GM23338 (cell line): ENCODE measurements around the gene RNF186. TPM values are rescaled to one million over a fixed set of nuclear protein-coding genes. Genes with fewer than 3 reads are reported as not detected.

ENCODE experiments used
- ATAC-seq: fragments of 200-7000 bp; cut with Tn5 transposase; 3 replicates; pipeline ENCODE4 v1.9.1; 2020
- DNase-seq: peaks from one replicate; pipeline ENCODE4 v3.0.0-alpha.2; 2015; ENCODE audit warnings: low spot score
- H2AFZ ChIP-seq: fragments of 200-600 bp; sonication (generic); 2 replicates; pipeline ENCODE4 v1.8.0; 2016; ENCODE audit warnings: antibody characterized with exemption, mild to moderate bottlenecking, moderate library complexity
- H3F3A ChIP-seq: fragments of 200-600 bp; sonication (generic); replicated peaks from 2 replicates; pipeline ENCODE4 v1.8.0; 2017; ENCODE audit warnings: antibody characterized with exemption, mixed run types, low read depth
- H3K27ac ChIP-seq: fragments of 200-600 bp; sonication (generic); 2 replicates; pipeline ENCODE4 v1.6.1; 2016; ENCODE audit warnings: low read depth
- H3K27me3 ChIP-seq: fragments of 200-600 bp; sonication (generic); 2 replicates; pipeline ENCODE4 v1.8.0; 2016; ENCODE audit warnings: mild to moderate bottlenecking, mixed run types, moderate library complexity; ENCODE audit not compliant: insufficient read depth
- H3K36me3 ChIP-seq: fragments of 200-600 bp; sonication (generic); 2 replicates; pipeline ENCODE4 v1.8.0; 2016; ENCODE audit warnings: mild to moderate bottlenecking; ENCODE audit not compliant: insufficient read depth
- H3K4me1 ChIP-seq: fragments of 200-600 bp; sonication (generic); 2 replicates; pipeline ENCODE4 v1.8.0; 2016; ENCODE audit warnings: mild to moderate bottlenecking, moderate library complexity; ENCODE audit not compliant: insufficient read depth
- H3K4me2 ChIP-seq: fragments of 200-600 bp; sonication (generic); 2 replicates; pipeline ENCODE4 v1.7.1; 2017; ENCODE audit warnings: mixed run types
- H3K4me3 ChIP-seq: fragments of 200-600 bp; sonication (generic); 2 replicates; pipeline ENCODE4 v1.6.1; 2016; ENCODE audit warnings: mixed run types
- H3K79me2 ChIP-seq: fragments of 200-600 bp; sonication (generic); replicated peaks from 2 replicates; pipeline ENCODE4 v1.8.0; 2017; ENCODE audit warnings: mild to moderate bottlenecking; ENCODE audit not compliant: insufficient read depth
- H3K9me2 ChIP-seq: fragments of 200-600 bp; sonication (generic); 2 replicates; pipeline ENCODE4 v1.8.0; 2017; ENCODE audit not compliant: insufficient read depth
- H4K20me1 ChIP-seq: fragments of 200-600 bp; sonication (generic); replicated peaks from 2 replicates; pipeline ENCODE4 v1.8.0; 2017; ENCODE audit warnings: mild to moderate bottlenecking; ENCODE audit not compliant: insufficient read depth
- H3K27ac Mint-ChIP-seq: 2 replicates; pipeline ENCODE4 v1.8.0; 2020; ENCODE audit warnings: inconsistent platforms, mild to moderate bottlenecking, moderate library complexity, mixed read lengths
- H3K27me3 Mint-ChIP-seq: 3 replicates; pipeline ENCODE4 v1.8.0; 2022; ENCODE audit warnings: low read depth, mild to moderate bottlenecking, moderate library complexity, mixed read lengths, inconsistent platforms; ENCODE audit not compliant: insufficient read depth, poor library complexity
- H3K36me3 Mint-ChIP-seq: 3 replicates; pipeline ENCODE4 v1.8.0; 2021; ENCODE audit warnings: low read depth, mild to moderate bottlenecking, inconsistent platforms, moderate library complexity, mixed read lengths
- H3K4me1 Mint-ChIP-seq: 3 replicates; pipeline ENCODE4 v1.8.0; 2020; ENCODE audit warnings: mild to moderate bottlenecking, inconsistent platforms, mixed read lengths
- H3K4me3 Mint-ChIP-seq: 3 replicates; pipeline ENCODE4 v1.8.0; 2021; ENCODE audit warnings: moderate library complexity, mild to moderate bottlenecking, inconsistent platforms, mixed read lengths
- H3K9me3 Mint-ChIP-seq: 3 replicates; pipeline ENCODE4 v1.8.0; 2020; ENCODE audit warnings: moderate library complexity, mild to moderate bottlenecking, inconsistent platforms, mixed read lengths
- CREB1 ChIP-seq: fragments of 250-450 bp; sonication (Bioruptor Pico); IDR thresholded peaks from 2 replicates; pipeline ENCODE4 v1.5.0; 2020; ENCODE audit warnings: low read depth, mild to moderate bottlenecking, moderate library complexity
- EZH2 ChIP-seq: fragments of 200-600 bp; sonication (generic); IDR thresholded peaks from one replicate; pipeline ENCODE4 v1.8.0; 2017; ENCODE audit warnings: antibody characterized with exemption, mild to moderate bottlenecking, low read depth; ENCODE audit not compliant: unreplicated experiment
- EZH2phosphoT487 ChIP-seq: fragments of 200-600 bp; sonication (generic); IDR thresholded peaks from one replicate; pipeline ENCODE4 v1.8.1; 2018; ENCODE audit warnings: antibody characterized with exemption; ENCODE audit not compliant: unreplicated experiment
- JUNB ChIP-seq: IDR thresholded peaks from one replicate; pipeline ENCODE4 v1.6.1; 2016; ENCODE audit warnings: antibody characterized with exemption; ENCODE audit not compliant: unreplicated experiment
- NANOG ChIP-seq: IDR thresholded peaks from 2 replicates; pipeline ENCODE4 v1.6.1; 2016; ENCODE audit warnings: antibody characterized with exemption, borderline replicate concordance
- POLR2AphosphoS5 ChIP-seq: IDR thresholded peaks from 2 replicates; pipeline ENCODE4 v1.6.1; 2016; ENCODE audit warnings: antibody characterized with exemption, low read depth
- STAT1 ChIP-seq: IDR thresholded peaks from one replicate; pipeline ENCODE4 v1.6.1; 2016; ENCODE audit warnings: antibody characterized with exemption; ENCODE audit not compliant: unreplicated experiment
- ZNF114 ChIP-seq: fragments of 250-450 bp; sonication (Bioruptor Pico); IDR thresholded peaks from 2 replicates; pipeline ENCODE4 v1.5.0; 2020; ENCODE audit warnings: mild to moderate bottlenecking, moderate library complexity
- polyA plus RNA-seq: library from polyadenylated mRNA; unstranded; fragments of >200 nt; fragmentation: Nextera tagmentation; extraction: Ambion mirVana; gene quantifications from 2 replicates; pipeline ENCODE4 v1.2.1, GENCODE V29; 2016
- total RNA-seq: library from RNA; depleted of rRNA; stranded (reverse); fragments of >200 nt; shearing (Covaris generic); gene quantifications from 2 replicates; pipeline ENCODE4 v1.2.3, GENCODE V29; 2014
- TF ChIP-seq, protein P1 (sequence below), 2 experiments: fragments of 200-600 bp in 1 of 2; sonication (generic) in 1 of 2; conservative IDR thresholded peaks; 2 replicates each; pipeline versions ENCODE4 v1.5.1 to v1.6.1; 2016 to 2017; ENCODE audit warnings: antibody characterized with exemption in 2 of 2, low read depth in 2 of 2, mild to moderate bottlenecking in 2 of 2, moderate library complexity in 1 of 2
- TF ChIP-seq, protein P2 (sequence below): IDR thresholded peaks from 2 replicates; pipeline ENCODE4 v1.6.1; 2016; ENCODE audit warnings: antibody characterized with exemption

The RNF186 gene
- total and polyA plus RNA-seq, 2 experiments from 2014 or later, result not detected

DNA sequence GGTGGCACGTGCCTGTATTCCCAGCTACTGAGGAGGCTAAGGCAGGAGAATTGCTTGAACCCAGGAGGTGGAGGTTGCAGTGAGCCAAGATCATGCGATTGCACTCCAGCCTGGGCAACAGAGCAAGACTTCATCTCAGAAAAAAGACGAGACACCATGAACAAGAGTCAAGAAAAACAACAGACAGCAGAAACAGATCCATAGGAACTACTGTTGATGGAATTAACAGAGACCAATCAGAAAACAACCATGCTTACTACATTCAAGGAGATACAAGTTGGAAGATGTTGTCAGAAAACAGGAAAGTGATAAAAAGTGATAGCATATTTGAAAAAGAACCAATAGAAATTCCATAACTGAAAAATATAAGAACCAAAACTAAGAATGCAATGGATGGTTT, 47.9 kb upstream of the RNF186 start:
- H3K27ac Mint-ChIP-seq, result no peak overlapping the region
- H3K27ac ChIP-seq, result no peak overlapping the region

DNA sequence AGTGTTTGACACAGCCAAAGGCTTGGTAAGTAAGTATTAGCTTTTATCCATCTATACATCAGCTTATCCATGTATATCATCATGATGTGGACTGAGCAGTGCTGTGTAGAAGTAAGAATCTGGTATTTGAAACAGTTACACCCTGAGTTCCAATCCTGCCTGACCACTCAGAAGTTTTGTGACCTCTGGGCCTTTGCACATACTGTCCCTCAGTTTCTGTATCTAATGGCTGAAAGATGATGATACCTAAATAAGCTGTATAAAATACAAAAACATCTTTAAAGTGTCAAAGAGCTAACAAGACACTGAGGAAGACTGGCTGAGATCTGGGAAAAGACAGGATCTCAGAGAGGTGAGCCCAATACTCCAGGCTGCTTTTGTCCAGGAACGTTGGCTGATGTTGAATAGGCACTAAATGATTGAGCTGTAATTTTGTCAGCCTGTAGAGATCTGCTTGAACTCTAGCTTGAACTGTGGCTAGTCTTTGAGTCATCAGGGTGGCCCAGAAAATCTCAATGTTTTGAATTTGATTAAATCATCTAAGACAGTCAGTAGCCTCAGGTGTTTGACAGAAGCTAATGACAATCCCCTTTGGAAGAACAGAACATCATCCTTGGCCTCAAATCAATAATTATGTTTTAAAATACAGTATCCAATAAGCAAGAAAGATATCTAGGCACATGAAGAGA, 46.9 kb upstream of the RNF186 start:
- Mint-ChIP-seq H3K4me1 (no peaks in the 10 kb centered on the region), H3K36me3 (peaks cover 5% of the 10 kb centered on the region; the same call in 1 of the 3 replicates), H3K4me3 (no peak overlapping the region), H3K27ac (no peak overlapping the region), H3K27me3 (peaks cover 12% of the 10 kb centered on the region), H3K9me3 (peaks cover 13% of the 10 kb centered on the region; the same call in 2 of the 3 replicates)
- Histone ChIP-seq H3K4me1 (no peaks in the 10 kb centered on the region), H4K20me1 (no peaks in the 10 kb centered on the region), H3K4me2 (no peak overlapping the region), H3K27ac (no peak overlapping the region), H3K79me2 (no peaks in the 10 kb centered on the region), H3F3A (no peaks in the 10 kb centered on the region), H3K4me3 (no peak overlapping the region), H2AFZ (no peak overlapping the region), H3K9me2 (no peaks in the 10 kb centered on the region), H3K36me3 (no peaks in the 10 kb centered on the region), H3K27me3 (no peaks in the 10 kb centered on the region)
- no peak for ATAC-seq
- no peak for DNase-seq
- TF ChIP-seq, protein P1, sequence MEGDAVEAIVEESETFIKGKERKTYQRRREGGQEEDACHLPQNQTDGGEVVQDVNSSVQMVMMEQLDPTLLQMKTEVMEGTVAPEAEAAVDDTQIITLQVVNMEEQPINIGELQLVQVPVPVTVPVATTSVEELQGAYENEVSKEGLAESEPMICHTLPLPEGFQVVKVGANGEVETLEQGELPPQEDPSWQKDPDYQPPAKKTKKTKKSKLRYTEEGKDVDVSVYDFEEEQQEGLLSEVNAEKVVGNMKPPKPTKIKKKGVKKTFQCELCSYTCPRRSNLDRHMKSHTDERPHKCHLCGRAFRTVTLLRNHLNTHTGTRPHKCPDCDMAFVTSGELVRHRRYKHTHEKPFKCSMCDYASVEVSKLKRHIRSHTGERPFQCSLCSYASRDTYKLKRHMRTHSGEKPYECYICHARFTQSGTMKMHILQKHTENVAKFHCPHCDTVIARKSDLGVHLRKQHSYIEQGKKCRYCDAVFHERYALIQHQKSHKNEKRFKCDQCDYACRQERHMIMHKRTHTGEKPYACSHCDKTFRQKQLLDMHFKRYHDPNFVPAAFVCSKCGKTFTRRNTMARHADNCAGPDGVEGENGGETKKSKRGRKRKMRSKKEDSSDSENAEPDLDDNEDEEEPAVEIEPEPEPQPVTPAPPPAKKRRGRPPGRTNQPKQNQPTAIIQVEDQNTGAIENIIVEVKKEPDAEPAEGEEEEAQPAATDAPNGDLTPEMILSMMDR (conservative IDR thresholded peaks at IDR 0.05; ENCODE audit: low read depth in 2 of 2), result no peak
- TF ChIP-seq ZNF114 (CRISPR knock-in tag) (no peak), NANOG (no peak), EZH2phosphoT487 (no peak), JUNB (no peak), STAT1 (no peak), CREB1 (no peak), EZH2 (no peak)
- TF ChIP-seq, protein P2, sequence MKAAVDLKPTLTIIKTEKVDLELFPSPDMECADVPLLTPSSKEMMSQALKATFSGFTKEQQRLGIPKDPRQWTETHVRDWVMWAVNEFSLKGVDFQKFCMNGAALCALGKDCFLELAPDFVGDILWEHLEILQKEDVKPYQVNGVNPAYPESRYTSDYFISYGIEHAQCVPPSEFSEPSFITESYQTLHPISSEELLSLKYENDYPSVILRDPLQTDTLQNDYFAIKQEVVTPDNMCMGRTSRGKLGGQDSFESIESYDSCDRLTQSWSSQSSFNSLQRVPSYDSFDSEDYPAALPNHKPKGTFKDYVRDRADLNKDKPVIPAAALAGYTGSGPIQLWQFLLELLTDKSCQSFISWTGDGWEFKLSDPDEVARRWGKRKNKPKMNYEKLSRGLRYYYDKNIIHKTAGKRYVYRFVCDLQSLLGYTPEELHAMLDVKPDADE, result no peak

More for the DNA sequence above, 47.9 kb upstream of the RNF186 start:
- TF ChIP-seq POLR2AphosphoS5 (no peak), STAT1 (no peak), NANOG (no peak)
- TF ChIP-seq, protein P1 (conservative IDR thresholded peaks at IDR 0.05; ENCODE audit: low read depth in 2 of 2), result no peak
- H3K27me3 ChIP-seq, result no peaks in the 10 kb centered on the region
- H3K4me3 Mint-ChIP-seq, result no peak overlapping the region
- H2AFZ ChIP-seq, result no peak overlapping the region
- H4K20me1 ChIP-seq, result no peaks in the 10 kb centered on the region
- peaks cover 5% of the 10 kb centered on the region; the same call in 1 of the 3 replicates for H3K36me3 Mint-ChIP-seq
- no peaks in the 10 kb centered on the region for H3K36me3 ChIP-seq
- no peaks in the 10 kb centered on the region for H3K79me2 ChIP-seq
- H3K4me3 ChIP-seq, result no peak overlapping the region
- no peaks in the 10 kb centered on the region for H3K4me1 ChIP-seq
- H3F3A ChIP-seq, result no peaks in the 10 kb centered on the region
- H3K4me2 ChIP-seq, result no peak overlapping the region
- DNase-seq (no peak), ATAC-seq (no peak)
- no peaks in the 10 kb centered on the region for H3K4me1 Mint-ChIP-seq
- H3K9me2 ChIP-seq, result no peaks in the 10 kb centered on the region
- H3K9me3 Mint-ChIP-seq, result peaks cover 13% of the 10 kb centered on the region; the same call in 2 of the 3 replicates
- H3K27me3 Mint-ChIP-seq, result peaks cover 12% of the 10 kb centered on the region
